ENCODE measurements around the gene EGFR.

DNA sequence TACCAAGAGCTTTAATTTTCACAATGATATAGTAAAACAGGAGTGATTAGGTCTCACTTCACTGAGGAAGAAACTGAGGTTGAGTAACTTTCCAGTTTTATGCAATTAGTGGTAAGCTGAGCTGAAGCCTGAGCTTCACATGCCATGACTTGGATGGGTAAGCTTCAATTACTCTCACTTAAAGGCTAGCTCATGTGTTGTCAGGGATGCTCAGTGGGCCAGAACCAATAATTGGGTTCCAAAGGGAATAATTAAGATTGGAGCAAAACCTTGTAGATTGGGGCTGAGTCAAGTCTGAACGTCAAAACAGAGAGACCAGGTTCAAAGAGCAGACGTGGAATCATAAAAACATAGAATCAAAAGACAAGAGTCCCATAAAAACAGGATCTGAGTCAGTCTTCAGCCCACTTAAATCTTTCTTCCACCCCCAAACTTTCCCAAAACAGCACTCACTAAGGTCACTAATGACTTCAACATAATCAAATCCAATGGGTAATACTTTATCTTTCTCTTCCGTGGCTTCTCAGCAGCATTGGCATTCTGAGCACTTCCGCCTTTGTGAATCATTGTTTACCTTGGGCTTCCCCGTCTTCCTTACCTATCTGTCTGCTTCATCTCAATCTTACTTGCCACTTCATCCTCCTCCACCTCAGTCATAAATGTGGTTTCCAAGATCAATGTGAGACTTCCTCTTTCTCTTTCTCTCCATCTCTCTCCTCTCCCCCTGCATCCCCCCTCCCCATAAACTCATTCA lies 23.0 kb upstream of the EGFR start:
- TF ChIP-seq, protein P1, sequence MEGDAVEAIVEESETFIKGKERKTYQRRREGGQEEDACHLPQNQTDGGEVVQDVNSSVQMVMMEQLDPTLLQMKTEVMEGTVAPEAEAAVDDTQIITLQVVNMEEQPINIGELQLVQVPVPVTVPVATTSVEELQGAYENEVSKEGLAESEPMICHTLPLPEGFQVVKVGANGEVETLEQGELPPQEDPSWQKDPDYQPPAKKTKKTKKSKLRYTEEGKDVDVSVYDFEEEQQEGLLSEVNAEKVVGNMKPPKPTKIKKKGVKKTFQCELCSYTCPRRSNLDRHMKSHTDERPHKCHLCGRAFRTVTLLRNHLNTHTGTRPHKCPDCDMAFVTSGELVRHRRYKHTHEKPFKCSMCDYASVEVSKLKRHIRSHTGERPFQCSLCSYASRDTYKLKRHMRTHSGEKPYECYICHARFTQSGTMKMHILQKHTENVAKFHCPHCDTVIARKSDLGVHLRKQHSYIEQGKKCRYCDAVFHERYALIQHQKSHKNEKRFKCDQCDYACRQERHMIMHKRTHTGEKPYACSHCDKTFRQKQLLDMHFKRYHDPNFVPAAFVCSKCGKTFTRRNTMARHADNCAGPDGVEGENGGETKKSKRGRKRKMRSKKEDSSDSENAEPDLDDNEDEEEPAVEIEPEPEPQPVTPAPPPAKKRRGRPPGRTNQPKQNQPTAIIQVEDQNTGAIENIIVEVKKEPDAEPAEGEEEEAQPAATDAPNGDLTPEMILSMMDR (IDR thresholded peaks at IDR 0.05) = no peak
- TF ChIP-seq POLR2A (IDR thresholded peaks at IDR 0.05) = no peak
